GM18507 (cell line): Measurements from ENCODE around the gene TRPM4.

ENCODE experiments used
- DNase-seq: peaks from one replicate; pipeline ENCODE4 v3.0.0; 2011; ENCODE audit warnings: low read depth; ENCODE audit not compliant: insufficient read length; ENCODE audit errors: extremely low spot score
- FAIRE-seq: peaks from 2 replicates; lab custom pipeline; 2011; peaks lifted over from hg19 to GRCh38; lab: Jason Lieb, UNC

Gene TRPM4

DNA sequence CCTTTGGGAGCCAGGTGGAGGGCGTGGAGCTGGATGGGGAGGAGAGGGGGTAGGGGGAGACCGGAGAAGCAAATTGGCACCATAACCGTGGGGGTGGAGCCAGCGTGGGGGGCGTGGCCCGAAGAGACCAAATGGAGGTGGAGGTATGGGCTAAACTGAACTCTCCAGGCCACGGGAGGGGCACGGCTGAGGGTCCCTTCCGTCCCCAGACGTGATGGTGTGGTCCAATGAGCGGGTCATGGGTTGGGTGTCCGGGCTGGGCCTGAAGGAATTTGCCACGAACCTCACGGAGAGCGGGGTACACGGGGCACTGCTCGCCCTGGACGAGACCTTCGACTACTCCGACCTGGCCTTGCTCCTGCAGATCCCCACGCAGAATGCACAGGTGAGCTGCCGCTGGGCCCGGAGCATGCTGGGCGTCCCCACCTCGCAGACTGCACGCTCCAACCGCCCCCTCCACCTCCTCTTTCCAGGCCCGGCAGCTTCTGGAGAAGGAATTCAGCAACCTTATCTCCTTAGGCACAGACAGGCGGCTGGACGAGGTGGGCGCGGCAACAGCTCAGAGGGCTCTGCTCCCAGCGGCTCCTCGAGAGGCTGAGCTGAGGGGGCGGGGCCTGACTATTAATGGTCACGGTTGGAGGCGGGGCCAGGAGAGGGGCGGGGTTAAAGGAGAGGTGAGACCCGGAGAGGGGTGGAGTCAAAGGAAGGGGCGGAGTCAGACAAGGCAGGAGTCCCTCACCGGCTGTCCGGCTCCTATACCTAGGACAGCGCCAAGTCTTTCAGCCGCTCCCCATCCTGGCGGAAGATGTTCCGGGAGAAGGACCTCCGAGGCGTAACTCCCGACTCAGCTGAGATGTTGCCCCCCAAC is 8.6 kb upstream of the TRPM4 start:
- DNase-seq, result peak; percentile 63
- peak; percentile 31 for FAIRE-seq

GRCh38 chr19:49149652-49150105 is 7.9 kb upstream of the TRPM4 start:
- FAIRE-seq (no peak), DNase-seq (no peak)

DNA sequence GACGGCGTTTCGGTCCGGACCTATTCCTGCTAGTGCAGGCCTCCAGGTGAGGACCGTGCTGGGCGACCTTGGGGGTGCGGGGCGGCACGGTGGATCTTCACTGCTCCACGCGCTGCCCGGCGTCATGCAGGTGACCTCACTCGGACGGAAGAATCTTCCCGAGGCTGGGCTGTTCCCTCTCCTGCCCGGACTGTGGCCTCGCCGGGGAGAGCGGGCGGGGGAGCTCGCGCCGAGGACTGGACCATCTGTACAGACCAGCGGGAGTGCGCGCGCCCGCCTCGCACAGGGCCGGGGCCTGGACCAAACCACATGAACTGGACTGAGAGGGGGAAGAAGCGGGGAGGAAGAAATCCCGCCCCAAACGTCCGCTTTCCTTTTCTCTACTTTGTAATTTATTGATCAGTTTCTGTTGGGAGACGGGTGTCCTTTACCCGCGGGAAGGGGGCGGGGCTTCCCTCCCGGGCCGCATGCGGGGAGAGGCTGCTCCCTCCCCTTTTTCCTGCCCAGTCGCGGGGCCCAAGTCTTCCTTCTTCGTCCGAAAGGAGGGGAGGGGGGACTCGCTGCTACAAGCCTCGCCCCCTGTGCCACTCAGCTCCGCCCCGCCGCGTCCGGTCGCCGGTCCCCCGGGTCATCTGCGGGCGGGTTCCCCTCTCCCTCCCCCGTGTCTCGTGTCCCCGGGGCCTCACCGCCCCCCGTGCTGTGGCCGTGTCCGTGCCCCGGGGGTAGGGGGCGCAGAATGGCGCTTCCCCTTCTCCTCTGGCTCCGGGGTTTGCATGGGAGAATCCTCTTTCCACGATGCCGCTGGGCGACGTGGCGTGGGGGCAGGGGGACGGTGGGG is 7.3 kb upstream of the TRPM4 start:
- no peak for DNase-seq
- FAIRE-seq, result no peak

GRCh38 chr19:49150944-49151243 is 6.7 kb upstream of the TRPM4 start:
- DNase-seq, result no peak
- FAIRE-seq, result no peak

- FAIRE-seq (no peak), DNase-seq (no peak)
Observed at GRCh38 chr19:49151267-49152118, 6.1 kb upstream of the TRPM4 start.

GRCh38 chr19:49152119-49152550 is 5.5 kb upstream of the TRPM4 start:
- no peak for FAIRE-seq

DNA sequence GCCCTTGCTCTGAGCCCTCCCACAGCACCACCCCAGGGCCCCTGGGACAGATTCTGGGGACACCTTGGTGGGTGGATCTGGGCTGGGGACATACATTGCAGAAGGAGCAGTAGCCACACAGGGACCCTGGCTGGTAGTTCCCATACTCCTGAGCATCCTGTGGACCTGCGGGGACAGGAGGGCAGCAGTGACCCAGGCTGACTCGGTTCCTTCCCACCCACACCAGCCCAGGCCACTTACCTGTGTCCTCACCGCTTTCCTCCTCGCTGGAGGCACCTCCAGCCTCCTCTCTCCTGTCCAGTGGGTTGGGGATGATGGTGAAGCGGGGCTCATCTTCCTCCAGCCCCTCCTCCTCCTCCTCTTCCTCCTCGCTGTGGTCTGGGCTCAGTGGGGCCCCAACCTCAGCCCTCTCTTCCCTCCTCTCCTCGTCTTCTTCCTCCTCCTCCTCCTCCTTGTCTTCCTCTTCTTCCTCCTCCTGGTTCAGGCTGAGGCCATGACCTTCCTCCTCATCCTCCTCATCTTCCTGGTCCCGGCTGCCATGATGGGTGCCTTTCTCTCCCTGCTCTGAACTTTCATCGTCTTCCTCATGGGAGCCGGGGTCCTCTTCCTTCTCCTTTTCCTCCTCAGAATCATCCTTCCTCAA is 4.3 kb upstream of the TRPM4 start:
- DNase-seq, result no peak
- no peak for FAIRE-seq

More at GRCh38 chr19:49152119-49152550, 5.5 kb upstream of the TRPM4 start:
- no peak for DNase-seq

DNA sequence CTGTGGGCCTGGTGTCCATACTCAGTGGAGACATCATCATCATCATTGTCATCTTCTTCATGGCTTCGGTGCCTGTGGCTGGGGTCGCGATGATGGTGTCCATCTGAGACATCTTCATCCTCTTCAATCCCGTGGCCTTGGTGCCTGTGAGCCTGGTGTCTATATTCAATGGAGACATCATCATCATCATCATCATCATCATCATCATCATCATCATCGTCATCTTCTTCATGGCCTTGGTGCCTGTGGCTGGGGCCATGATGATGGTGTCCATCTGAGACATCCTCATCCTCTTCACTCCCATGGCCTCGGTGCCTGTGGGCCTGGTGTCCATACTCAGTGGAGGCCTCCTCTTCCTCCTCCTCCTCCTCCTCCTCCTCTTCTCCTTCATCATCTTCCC is 3.3 kb upstream of the TRPM4 start:
- FAIRE-seq, result no peak

DNA sequence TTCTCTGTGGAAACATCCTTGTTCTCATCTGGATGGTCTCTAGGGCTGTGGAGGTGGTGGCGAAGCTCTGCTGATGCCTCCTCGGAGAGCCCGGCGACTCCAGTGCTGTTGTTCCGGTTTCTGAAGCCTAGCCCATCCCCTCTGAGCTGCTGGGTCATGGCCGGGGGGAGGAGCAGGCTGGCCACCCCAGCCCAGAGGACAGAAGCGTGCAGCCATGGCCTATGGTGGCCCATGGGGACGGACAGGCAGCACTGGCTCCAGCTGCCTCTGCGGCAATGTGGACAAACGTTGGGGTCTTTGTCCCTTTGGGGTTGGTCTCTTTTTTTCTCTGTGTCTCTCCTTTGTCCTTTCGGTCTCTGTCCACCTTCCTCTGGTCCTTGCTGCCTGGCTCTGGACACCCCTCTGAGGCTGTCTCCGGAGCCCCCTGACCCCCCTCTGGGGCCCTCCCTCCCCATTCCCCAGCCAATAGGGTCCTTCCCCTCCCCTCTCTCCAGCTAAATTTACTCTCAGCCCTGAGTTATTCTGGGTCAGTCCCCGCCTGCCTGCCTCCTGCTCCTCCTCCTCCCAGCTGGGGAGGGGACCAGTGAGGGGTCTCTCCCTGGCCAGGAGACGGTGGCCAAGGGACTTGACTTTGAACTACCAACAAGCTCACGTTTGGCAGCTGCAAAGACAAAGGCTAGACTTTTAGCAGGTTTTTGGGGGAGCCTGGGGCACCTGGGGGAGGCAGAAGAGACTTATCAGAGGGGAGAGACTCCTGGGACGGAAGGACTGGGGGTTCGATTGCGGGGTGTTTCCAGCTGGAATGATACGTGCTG is 2.4 kb upstream of the TRPM4 start, which contains the start of gene HRC:
HRC (minus strand) TSS at position 392 of the 815 bp plus-strand sequence; CDS start at position 233, 159 bp downstream.
- FAIRE-seq (no peak), DNase-seq (no peak)

More for the DNA sequence above, 3.3 kb upstream of the TRPM4 start:
- DNase-seq, result no peak

GRCh38 chr19:49155820-49156346 is 1.7 kb upstream of the TRPM4 start:
- FAIRE-seq, result no peak

GRCh38 chr19:49160450-49161189 is 3.0 kb downstream of the TRPM4 start:
- DNase-seq (no peak), FAIRE-seq (no peak)

More at GRCh38 chr19:49155820-49156346, 1.7 kb upstream of the TRPM4 start:
- DNase-seq, result no peak

- DNase-seq (no peak), FAIRE-seq (no peak)
Observed at GRCh38 chr19:49161987-49162386, 4.4 kb downstream of the TRPM4 start.

- no peak for FAIRE-seq
- DNase-seq, result no peak
Observed at GRCh38 chr19:49165111-49165750, 7.6 kb downstream of the TRPM4 start.

DNA sequence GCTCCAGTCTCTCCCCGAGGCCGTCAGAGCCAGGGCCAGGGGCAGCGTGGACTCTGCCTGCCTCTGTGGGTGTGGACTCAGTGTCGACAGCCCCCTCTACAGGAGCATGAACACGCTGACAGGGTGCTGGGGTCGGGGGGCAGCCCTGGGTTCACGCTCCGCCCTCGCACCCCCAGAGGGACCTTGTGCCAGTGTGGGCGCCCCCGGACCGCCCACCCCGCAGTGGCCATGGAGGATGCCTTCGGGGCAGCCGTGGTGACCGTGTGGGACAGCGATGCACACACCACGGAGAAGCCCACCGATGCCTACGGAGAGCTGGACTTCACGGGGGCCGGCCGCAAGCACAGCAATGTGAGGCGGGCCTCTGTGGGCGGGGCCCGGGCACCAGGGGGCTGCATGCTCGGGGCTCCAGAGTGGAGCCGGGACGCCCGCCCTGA is 8.3 kb downstream of the TRPM4 start:
- FAIRE-seq, result no peak
- DNase-seq, result no peak

DNA sequence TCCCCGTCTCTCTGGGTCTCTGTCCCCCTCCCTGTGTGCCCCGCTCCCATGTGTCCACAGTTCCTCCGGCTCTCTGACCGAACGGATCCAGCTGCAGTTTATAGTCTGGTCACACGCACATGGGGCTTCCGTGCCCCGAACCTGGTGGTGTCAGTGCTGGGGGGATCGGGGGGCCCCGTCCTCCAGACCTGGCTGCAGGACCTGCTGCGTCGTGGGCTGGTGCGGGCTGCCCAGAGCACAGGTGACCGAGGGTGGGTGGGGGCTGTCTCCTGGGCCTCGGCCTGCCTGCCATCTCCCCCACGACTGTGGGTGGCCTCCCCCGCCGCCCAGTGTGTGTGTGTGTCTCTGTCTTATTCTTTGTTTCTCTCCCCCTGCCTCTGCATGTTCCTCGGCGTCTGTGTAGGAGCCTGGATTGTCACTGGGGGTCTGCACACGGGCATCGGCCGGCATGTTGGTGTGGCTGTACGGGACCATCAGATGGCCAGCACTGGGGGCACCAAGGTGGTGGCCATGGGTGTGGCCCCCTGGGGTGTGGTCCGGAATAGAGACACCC is 10.3 kb downstream of the TRPM4 start:
- DNase-seq (no peak), FAIRE-seq (no peak)

DNA sequence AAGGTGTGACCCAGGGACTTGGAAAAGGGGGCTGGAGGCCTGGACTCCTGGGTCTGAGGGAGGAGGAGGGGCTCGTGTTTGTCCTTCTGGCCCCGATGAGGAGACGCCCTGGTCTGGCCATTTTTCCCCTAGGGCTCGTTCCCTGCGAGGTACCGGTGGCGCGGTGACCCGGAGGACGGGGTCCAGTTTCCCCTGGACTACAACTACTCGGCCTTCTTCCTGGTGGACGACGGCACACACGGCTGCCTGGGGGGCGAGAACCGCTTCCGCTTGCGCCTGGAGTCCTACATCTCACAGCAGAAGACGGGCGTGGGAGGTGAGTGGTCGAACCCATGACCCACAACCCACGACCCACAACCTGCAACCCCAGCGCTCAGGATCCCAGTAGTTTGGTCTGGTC is 10.8 kb downstream of the TRPM4 start:
- no peak for DNase-seq
- FAIRE-seq, result no peak

DNA sequence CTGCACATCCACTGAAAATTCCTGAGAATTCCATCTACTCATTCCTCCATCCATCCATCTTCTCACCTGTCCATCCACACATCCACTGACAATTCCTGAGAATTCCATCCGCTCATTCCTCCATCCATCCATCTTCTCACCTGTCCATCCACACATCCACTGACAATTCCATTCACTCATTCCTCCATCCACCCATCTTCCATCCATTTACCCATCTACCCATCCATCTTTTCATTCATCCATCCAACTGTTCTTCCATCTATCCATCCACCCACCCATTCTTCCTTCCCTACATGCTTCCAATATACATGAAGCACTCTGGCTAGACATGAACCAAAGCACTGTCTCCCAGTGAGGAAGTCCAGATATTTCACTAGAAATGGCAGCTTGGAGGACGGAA is 15.6 kb downstream of the TRPM4 start:
- FAIRE-seq (no peak), DNase-seq (no peak)
